UCSD-AML1 (cell line): ENCODE results near the gene RNPEPL1.
"Not testable (repeated sequence)": the region's sequence is repeated elsewhere in the genome, so short reads cannot be mapped to it uniquely, and the experiment has no call there.

Experiments used
- DNase-seq: peaks from one replicate; lab custom pipeline; 2025; ENCODE audit not compliant: unreplicated experiment; lab: John Stamatoyannopoulos, UW

RNPEPL1 gene

GRCh38 chr2:240601831-240602160 is 33.5 kb downstream of the RNPEPL1 start:
- no peak for DNase-seq

GRCh38 chr2:240602266-240603050 is 34.2 kb downstream of the RNPEPL1 start:
- no peak for DNase-seq

GRCh38 chr2:240603081-240603835 is 35.0 kb downstream of the RNPEPL1 start:
- no peak for DNase-seq

GRCh38 chr2:240603846-240604245 is 35.6 kb downstream of the RNPEPL1 start:
- DNase-seq = no peak

- peak; percentile 54 for DNase-seq
Measured at GRCh38 chr2:240604291-240604938, 36.1 kb downstream of the RNPEPL1 start.

- no peak for DNase-seq
Measured at GRCh38 chr2:240604939-240605716, 36.8 kb downstream of the RNPEPL1 start.

- DNase-seq = no peak
Measured at GRCh38 chr2:240605867-240606743, 37.8 kb downstream of the RNPEPL1 start.

GRCh38 chr2:240611601-240612210 is 43.4 kb downstream of the RNPEPL1 start:
- peak; percentile 45 for DNase-seq

GRCh38 chr2:240613781-240614180 is 45.5 kb downstream of the RNPEPL1 start:
- no peak for DNase-seq

GRCh38 chr2:240614391-240614790 is 46.1 kb downstream of the RNPEPL1 start:
- no peak for DNase-seq

GRCh38 chr2:240615396-240615795 is 47.1 kb downstream of the RNPEPL1 start:
- DNase-seq = no peak

- DNase-seq = no peak
Measured at GRCh38 chr2:240615820-240616547, 47.7 kb downstream of the RNPEPL1 start.

- DNase-seq = not testable (repeated sequence)
Measured at GRCh38 chr2:240616860-240617666, 48.8 kb downstream of the RNPEPL1 start.

GRCh38 chr2:240618776-240619175 is 50.5 kb downstream of the RNPEPL1 start:
- no peak for DNase-seq

- DNase-seq = no peak
Measured at GRCh38 chr2:240619506-240620148, 51.3 kb downstream of the RNPEPL1 start.

GRCh38 chr2:240620149-240620731 is 52.0 kb downstream of the RNPEPL1 start:
- no peak for DNase-seq

- no peak for DNase-seq
Measured at GRCh38 chr2:240620859-240621258, 52.6 kb downstream of the RNPEPL1 start.

- no peak for DNase-seq
Measured at GRCh38 chr2:240622060-240622411, 53.8 kb downstream of the RNPEPL1 start.
